CD4-positive, alpha-beta T cell treated with Interleukin-17A for 4 hours (primary cell): Measurements from ENCODE around the gene TACC2.
"Not testable (repeated sequence)": the region's sequence is repeated elsewhere in the genome, so short reads cannot be mapped to it uniquely, and the experiment has no call there.

Source experiments
- DNase-seq: peaks from one replicate; pipeline ENCODE4 v3.0.0-alpha.2; 2020; ENCODE audit warnings: mixed read lengths

The TACC2 gene

DNA sequence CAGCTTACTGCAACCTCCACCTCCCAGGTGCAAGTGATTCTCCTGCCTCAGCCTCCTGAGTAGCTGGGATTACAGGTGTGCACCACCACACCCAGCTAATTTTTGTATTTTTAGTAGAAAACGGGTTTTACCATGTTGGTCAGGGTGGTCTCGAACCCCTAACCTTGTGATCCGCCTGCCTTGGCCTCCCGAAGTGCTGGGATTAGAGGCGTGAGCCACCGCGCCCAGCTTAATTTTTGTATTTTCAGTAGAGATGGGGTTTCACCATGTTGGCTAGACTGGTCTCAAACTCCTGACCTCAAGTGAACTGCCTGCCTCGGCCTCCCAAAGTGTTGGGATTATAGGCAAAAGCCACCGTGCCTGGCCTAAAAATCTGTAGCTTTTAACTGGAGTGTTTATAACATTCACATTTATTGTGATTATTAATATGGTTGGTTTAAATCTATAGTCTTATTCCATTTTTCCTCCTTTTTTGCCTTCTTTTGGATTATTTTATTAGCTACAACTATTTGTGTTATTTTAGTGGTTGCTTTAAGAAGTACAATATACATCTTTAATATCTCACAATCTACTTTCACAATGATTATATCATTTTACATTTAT lies 77.5 kb downstream of the TACC2 start:
- DNase-seq, result not testable (repeated sequence)

DNA sequence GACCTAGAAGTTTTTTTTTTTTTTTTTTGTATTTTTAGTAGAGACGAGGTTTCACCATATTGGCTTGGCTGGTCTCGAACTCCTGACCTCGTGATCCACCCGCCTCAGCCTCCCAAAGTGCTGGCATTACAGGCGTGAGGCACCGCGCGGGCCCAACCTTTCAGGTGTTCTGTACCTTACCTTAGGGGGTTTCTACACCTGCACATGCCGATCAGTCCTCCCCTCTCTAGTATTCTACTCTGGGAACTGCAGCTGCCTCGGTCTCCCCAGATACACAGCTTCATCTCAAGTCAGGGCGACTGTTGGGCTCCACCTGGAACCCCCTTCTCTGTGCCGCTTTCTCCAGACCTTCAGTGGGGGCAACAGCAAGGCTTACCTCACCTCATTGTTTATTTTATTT lies 79.9 kb downstream of the TACC2 start:
- no peak for DNase-seq

DNA sequence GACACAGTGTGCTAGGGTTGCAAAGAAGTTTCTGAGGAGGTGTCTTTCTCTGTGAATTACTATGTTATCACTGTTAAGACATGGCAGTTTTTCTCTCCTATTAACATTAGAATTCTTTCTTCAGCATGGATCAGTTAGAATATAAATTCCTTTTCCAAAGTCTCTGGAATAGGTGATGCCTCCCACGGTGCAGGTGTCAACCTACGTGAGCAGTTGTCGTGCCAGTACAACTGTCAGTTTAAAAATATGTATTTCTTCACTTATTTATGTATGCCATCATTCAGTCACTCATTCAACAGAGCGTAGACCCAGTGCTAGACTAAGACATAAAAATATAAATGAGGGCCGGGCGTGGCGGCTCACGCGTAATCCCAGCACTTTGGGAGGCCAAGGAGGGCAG lies 83.5 kb downstream of the TACC2 start:
- DNase-seq, result no peak

DNA sequence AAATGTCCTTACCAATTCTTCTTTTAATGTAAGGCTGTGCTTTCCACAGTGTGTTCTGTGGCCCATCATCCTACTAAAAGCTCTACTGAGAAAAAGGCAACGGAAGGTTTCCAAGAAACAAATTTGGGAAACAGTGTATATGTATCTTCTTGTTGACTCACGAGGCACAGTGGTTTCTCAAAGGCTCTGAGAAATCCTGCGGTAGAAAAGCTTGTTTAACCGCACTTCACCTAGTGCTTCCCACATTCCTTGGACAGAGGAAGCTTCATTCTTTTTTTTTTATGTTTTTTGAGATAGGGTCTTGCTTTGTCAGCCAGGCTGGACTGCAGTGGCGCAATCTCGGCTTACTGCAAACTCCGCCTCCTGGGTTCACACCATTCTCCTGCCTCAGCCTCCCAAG lies 84.5 kb downstream of the TACC2 start:
- DNase-seq, result no peak

DNA sequence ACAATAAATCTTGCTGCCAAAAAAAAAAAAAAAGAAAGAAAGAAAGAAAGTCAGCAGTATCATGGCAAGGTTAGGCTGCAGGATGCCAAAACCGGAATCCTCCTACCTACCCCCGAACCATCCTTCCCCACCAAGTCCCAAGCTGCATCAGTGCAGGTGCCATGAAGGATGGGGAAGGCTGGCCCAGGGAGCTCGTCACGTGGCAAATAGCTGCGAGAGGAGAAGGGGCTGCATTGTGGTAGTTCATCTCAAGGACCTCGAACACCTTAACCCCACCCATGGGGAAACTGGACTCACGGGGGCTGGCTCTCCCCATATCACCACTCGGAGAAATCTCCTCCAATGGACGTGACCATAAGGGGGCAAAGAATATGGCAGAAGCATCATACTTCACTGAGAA lies 86.2 kb downstream of the TACC2 start:
- DNase-seq, result no peak

DNA sequence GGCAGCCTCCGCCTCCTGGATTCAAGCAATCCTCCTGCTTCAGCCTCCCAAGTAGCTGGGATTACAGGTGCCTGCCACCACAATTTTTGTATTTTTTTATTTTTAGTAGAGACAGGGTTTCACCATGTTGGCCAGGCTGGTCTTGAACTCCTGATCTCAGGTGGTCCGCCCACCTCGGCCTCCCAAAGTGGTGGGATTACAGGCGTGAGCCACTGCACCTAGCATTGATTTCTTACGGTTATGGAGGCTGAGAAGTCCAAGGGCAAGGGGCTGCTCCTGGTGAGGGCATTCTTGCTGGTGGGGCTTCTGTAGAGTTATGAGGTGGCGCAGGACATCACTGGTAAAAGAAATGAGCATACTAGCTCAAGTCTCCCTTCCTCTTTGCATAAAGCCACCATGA lies 86.9 kb downstream of the TACC2 start:
- DNase-seq, result not testable (repeated sequence)

DNA sequence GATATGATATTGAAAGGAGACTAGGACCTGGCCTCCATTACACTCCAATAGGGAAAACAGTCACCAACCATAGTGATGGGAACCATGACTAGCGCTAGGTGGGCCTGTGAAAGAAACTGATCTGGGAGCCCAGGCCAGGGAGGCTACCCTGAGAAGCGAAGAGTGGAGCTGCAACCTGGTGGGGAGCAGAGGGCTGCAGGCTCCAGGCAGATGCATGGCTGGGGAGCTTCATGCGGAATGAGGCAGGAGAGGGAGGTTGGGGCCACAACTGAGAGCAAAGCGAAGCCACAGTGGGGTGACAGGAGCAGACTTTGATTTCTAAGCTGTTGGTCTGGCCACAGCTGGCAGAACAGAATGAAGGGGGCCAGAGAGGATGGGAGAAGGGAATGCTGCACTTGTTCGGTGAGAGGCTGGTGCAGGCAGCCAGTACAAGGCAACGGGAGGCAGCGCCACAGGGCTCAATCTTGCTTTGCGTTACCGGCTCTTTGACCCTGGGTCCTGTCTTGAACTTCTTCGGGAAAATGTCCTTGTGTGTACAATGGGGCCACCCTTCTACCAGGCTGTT lies 88.4 kb downstream of the TACC2 start:
- no peak for DNase-seq

DNA sequence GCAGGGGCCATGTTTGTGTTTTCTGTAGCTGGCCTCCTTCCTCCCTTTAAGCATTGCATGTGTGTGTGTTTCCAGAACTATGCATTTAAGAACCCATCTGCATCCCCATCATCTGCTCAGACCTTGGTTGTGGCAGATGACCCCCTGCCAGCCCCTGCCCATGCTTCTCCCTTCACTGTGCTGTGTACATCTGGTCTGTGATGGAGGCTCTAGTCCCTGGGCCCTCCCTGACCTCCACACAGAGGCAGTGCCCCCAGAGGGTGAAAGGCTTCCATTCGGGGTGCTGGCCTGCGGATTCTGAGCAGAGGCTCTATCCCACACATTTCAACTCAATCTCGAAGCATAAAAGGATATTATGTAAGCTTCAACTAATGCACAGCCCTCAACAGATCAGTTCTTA lies 89.4 kb downstream of the TACC2 start:
- no peak for DNase-seq

DNA sequence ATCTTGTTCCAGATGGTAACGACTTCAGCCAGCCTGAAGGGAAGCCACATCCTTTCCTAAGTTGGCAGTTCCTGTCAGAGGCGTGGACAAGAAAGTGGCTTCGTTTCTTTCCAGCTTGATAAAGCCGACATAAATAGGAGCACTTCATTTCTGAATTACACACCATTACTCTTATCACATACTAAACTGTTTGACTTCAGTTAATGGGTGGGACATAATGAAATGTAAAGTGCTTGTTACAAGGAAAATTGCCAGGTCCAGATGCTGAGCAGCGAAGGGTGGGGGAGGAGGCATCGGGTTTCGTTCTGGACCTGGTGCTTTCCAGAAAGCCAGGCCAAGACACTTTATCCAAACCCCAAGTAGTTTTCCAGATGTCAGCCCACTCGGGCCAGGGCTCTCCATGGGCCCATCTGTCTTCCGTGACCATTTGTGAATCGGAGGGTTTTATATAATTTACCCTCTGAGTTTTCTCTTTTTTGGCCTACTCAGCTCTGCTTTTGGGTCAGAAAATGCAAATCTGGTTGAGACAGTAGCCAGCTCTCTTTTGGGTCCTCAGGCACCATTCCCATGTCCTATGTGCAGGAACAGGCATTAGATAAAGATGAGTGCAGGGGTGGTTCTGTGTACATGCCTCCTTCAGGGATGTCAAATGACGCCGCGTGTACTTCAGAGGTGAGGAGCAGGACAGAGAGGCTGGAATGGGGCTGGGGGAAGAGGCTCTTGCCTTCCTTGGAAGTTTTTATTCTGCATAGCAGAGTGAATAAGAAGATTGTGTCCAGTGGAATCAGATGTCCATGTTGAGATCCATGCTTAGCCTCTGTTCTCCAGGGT lies 90.2 kb downstream of the TACC2 start:
- no peak for DNase-seq

DNA sequence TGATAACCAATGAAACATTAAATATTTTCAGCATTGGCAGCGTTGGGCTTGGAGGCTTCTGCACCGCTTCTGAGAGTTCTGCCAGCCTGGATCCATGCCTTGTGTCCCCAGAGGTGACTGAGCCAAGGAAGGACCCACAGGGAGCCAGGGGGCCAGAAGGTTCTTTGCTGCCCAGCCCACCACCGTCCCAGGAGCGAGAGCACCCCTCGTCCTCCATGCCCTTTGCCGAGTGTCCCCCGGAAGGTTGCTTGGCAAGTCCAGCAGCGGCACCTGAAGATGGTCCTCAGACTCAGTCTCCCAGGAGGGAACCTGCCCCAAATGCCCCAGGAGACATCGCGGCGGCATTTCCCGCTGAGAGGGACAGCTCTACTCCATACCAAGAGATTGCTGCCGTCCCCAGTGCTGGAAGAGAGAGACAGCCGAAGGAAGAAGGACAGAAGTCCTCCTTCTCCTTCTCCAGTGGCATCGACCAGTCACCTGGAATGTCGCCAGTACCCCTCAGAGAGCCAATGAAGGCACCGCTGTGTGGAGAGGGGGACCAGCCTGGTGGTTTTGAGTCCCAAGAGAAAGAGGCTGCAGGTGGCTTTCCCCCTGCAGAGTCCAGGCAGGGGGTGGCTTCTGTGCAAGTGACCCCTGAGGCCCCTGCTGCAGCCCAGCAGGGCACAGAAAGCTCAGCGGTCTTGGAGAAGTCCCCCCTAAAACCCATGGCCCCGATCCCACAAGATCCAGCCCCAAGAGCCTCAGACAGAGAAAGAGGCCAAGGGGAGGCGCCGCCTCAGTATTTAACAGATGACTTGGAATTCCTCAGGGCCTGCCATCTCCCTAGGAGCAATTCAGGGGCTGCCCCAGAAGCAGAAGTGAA lies 93.9 kb downstream of the TACC2 start:
- no peak for DNase-seq

DNA sequence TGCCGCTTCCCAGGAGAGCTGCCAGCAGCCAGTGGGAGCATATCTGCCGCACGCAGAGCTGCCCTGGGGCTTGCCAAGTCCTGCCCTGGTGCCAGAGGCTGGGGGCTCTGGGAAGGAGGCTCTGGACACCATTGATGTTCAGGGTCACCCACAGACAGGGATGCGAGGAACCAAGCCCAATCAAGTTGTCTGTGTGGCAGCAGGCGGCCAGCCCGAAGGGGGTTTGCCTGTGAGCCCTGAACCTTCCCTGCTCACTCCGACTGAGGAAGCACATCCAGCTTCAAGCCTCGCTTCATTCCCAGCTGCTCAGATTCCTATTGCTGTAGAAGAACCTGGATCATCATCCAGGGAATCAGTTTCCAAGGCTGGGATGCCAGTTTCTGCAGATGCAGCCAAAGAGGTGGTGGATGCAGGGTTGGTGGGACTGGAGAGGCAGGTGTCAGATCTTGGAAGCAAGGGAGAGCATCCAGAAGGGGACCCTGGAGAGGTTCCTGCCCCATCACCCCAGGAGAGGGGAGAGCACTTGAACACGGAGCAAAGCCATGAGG lies 94.6 kb downstream of the TACC2 start:
- DNase-seq, result no peak

DNA sequence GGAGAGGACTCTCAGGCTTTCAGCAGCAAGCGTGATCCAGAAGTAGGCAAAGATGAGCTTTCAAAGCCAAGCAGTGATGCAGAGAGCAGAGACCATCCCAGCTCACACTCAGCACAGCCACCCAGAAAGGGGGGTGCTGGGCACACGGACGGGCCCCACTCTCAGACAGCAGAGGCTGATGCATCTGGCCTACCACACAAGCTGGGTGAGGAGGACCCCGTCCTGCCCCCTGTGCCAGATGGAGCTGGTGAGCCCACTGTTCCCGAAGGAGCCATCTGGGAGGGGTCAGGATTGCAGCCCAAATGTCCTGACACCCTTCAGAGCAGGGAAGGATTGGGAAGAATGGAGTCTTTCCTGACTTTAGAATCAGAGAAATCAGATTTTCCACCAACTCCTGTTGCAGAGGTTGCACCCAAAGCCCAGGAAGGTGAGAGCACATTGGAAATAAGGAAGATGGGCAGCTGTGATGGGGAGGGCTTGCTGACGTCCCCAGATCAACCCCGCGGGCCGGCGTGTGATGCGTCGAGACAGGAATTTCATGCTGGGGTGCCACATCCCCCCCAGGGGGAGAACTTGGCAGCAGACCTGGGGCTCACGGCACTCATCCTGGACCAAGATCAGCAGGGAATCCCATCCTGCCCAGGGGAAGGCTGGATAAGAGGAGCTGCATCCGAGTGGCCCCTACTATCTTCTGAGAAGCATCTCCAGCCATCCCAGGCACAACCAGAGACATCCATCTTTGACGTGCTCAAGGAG lies 95.5 kb downstream of the TACC2 start:
- DNase-seq, result no peak

DNA sequence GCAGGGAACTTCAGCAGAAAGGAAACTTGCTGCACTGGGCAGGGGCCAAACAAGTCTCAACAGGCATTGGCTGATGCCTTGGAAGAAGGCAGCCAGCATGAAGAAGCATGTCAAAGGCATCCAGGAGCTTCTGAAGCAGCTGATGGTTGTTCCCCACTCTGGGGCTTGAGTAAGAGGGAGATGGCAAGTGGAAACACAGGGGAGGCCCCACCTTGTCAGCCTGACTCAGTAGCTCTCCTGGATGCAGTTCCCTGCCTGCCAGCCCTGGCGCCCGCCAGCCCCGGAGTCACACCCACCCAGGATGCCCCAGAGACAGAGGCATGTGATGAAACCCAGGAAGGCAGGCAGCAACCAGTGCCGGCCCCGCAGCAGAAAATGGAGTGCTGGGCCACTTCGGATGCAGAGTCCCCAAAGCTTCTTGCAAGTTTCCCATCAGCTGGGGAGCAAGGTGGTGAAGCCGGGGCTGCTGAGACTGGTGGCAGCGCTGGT lies 96.5 kb downstream of the TACC2 start:
- DNase-seq, result no peak

DNA sequence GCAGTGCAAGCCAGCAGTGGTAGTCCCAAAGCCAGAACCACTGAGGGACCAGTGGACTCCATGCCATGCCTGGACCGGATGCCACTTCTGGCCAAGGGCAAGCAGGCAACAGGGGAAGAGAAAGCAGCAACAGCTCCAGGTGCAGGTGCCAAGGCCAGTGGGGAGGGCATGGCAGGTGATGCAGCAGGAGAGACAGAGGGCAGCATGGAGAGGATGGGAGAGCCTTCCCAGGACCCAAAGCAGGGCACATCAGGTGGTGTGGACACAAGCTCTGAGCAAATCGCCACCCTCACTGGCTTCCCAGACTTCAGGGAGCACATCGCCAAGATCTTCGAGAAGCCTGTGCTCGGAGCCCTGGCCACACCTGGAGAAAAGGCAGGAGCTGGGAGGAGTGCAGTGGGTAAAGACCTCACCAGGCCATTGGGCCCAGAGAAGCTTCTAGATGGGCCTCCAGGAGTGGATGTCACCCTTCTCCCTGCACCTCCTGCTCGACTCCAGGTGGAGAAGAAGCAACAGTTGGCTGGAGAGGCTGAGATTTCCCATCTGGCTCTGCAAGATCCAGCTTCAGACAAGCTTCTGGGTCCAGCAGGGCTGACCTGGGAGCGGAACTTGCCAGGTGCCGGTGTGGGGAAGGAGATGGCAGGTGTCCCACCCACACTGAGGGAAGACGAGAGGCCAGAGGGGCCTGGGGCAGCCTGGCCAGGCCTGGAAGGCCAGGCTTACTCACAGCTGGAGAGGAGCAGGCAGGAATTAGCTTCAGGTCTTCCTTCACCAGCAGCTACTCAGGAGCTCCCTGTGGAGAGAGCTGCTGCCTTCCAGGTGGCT lies 97.7 kb downstream of the TACC2 start:
- DNase-seq, result no peak

DNA sequence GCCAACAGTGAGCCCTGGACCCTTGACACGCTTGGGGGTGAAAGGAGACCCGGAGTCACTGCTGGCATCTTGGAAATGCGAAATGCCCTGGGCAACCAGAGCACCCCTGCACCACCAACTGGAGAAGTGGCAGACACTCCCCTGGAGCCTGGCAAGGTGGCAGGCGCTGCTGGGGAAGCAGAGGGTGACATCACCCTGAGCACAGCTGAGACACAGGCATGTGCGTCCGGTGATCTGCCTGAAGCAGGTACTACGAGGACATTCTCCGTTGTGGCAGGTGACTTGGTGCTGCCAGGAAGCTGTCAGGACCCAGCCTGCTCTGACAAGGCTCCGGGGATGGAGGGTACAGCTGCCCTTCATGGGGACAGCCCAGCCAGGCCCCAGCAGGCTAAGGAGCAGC lies 98.5 kb downstream of the TACC2 start:
- no peak for DNase-seq

DNA sequence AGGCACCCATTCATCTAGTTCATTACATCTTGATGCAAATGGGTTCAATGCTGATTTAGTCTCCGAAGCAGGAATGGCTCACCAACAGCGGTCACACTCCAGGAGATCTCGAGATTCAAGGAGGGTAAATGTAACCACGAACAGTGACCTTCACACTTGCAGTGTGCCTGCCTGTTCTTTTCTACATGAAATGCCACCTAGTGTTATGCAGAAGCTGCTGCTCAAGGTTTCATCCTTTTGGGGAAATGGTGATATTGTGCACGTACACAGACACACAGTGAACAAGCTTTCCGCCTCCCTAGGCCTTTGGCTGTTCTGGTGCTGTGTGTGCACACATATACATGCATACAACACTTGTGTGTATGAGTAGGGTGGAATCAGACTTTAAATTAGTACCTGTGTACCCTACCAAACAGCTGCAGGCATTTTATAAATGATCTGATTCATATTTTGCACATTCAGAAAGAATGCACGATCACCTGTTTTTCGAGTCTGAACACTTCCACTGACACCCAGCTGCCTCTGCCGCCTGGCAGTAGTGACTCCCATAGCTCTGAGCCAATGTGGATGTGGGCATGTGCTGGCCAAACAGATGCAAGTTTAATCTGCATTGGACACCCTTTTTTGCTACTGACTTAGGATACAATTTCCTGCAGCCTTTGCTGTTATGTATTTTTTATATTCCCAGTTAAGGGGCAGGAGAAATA lies 100.5 kb downstream of the TACC2 start:
- no peak for DNase-seq

DNA sequence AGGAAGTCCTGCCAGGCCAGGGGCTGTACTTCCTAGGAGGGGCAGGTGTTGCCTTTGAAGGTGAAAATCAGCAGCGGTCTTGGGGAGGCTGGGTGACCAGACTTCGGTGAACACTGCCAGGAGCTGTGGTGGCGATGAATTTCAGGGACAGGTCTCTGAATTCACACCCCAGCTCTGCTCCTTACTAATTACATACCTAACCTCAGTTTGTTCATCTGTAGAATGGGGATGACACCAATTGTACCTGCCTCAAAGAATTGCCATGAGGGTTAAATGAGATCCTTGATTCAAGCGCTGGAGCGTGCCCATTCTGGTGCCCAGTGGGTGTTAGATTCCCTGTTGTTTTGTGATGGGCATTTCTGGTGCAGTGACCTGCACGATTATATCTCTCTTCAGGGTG lies 102.8 kb downstream of the TACC2 start:
- DNase-seq, result no peak

DNA sequence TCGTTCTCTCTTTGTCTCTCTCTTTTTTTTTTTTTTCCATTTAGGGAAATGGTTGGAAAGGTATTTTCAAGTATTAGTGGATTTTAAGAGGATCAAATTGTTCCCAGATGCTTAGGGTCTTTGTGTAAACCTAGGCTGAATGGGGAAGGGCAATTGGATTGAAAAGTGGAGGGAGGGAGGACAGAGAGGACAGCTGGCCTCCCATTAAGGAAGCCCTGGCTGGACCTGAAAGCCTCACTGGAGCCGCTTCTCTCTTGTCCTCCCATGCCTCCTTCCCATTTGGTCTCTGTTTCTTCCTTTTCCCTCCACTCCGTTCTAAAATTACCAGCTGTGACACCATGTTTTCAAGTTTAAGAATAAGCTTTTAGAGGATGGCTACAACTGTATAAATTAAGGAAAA lies 104.1 kb downstream of the TACC2 start:
- DNase-seq, result no peak

DNA sequence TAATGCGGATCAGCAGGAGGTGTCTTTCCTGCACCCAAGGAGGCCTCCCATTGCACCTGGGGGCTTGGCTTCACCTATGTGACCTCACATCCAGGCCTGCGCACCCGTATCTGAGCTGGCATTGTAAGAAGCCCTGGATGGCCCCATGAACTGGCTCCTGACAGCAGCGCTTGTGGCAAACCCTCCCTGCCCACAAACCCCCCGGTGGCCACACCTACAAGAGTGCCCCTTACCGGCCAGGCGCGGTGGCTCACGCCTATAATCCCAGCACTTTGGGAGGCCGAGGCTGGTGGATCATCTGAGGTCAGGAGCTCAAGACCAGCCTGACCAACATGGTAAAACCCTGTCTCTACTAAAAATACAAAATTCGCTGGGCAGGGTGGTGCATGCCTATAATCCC lies 107.2 kb downstream of the TACC2 start:
- not testable (repeated sequence) for DNase-seq

DNA sequence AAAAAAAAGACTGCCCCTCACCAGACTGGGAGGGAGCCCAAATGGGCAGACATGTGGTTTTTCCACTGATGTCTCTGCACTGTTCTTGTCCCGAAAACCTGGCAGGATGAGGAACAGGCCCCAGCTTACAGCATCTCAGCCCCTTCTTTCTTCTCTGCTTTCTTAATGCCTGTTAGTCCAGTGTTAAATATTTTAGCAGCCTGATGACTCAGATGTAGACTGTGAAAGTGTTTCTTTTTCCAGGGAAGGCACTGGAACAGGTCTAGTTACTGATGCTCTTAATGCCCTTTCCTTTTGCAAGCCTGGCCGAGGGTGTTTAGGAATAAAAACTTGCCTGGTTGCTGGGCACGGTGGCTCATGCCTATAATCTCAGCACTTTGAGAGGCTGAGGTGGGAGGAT lies 107.7 kb downstream of the TACC2 start:
- DNase-seq, result no peak

DNA sequence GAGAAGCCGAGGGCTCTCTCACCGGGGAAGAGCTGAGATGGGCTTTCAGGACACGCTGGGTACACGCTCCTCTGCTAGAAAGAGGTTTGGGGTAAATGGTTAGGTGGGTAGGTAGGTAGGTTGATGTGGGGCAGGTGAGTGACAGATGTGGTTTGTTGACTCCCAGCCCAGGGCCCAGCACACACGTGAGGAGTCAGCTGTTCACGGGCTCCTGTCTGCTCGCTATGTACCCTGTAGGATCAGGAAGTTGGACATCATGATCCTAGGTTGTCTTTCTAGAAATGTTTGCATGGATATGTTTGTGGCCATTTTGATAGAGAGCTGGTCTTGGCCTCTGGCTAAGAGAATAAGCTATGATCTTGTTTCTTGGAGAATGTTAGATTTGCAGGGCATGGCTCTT lies 109.0 kb downstream of the TACC2 start:
- DNase-seq, result no peak
